A549 (cell line): ENCODE data around the gene PCBP4. TPM values are rescaled to one million over a fixed set of nuclear protein-coding genes. Genes with fewer than 3 reads are reported as not detected.
A peak's percentile ranks its signal among the peaks of the same experiment; 100 is the strongest.

Experiments used
- ATAC-seq, 2 experiments: fragments of 200-7000 bp in 1 of 2; fragments of >200 bp in 1 of 2; cut with Nextera tagmentation in 1 of 2; cut with Tn5 transposase in 1 of 2; 3 replicates each; pipeline versions ENCODE4 v1.8.0 to v1.9.1; 2018 to 2020; ENCODE audit warnings: mild to moderate bottlenecking in 1 of 2, moderate library complexity in 1 of 2
- CTCF ChIA-PET: fragments of 300-600 bp; sonication (Branson Sonifier 250); formaldehyde crosslinking; extraction: SDS; loops from one replicate; lab custom pipeline; 2021; ENCODE audit warnings: antibody characterized with exemption, inconsistent platforms; lab: Yijun Ruan, JAX
- POLR2A ChIA-PET: fragments of 350-600 bp; formaldehyde crosslinking; extraction: SDS; loops from one replicate; lab custom pipeline; 2021; ENCODE audit warnings: antibody characterized with exemption, inconsistent platforms; lab: Yijun Ruan, JAX
- DNase-seq, 2 experiments: peaks; one replicate each; pipeline versions ENCODE4 v3.0.0 to v3.0.0-alpha.2; 2011 to 2016; ENCODE audit warnings: low read depth in 1 of 2, low spot score in 1 of 2
- FAIRE-seq: peaks from 2 replicates; lab custom pipeline; 2011; peaks lifted over from hg19 to GRCh38; lab: Jason Lieb, UNC
- H3K27ac ChIP-seq, 2 experiments: fragments of >200 bp; sonication (Bioruptor Twin); formaldehyde crosslinking; 3 replicates each; pipeline ENCODE4 v1.5.1; 2016 to 2017
- H3K4me1 ChIP-seq: fragments of >200 bp; sonication (Bioruptor Twin); formaldehyde crosslinking; 3 replicates; pipeline ENCODE4 v1.6.1; 2016
- H3K4me2 ChIP-seq: fragments of >200 bp; sonication (Bioruptor Twin); formaldehyde crosslinking; 3 replicates; pipeline ENCODE4 v1.6.1; 2016
- H3K4me3 ChIP-seq: fragments of >200 bp; sonication (Bioruptor Twin); formaldehyde crosslinking; 3 replicates; pipeline ENCODE4 v1.5.1; 2016
- H3K9me3 ChIP-seq: fragments of >200 bp; sonication (Bioruptor Twin); formaldehyde crosslinking; 3 replicates; pipeline ENCODE4 v1.6.1; 2016
- BHLHE40 ChIP-seq: IDR thresholded peaks from 2 replicates; pipeline ENCODE4 v1.6.1; 2012; ENCODE audit warnings: low read depth, low read length, inconsistent platforms
- CBX2 ChIP-seq: fragments of 200-600 bp; sonication (generic); IDR thresholded peaks from 2 replicates; pipeline ENCODE4 v1.6.1; 2016; ENCODE audit warnings: low read depth, mild to moderate bottlenecking, borderline replicate concordance
- CEBPB ChIP-seq, 2 experiments: fragments of >200 bp in 1 of 2; sonication (Bioruptor Twin) in 1 of 2; formaldehyde crosslinking in 1 of 2; IDR thresholded peaks; 2 replicates each; pipeline ENCODE4 v1.6.1; 2012 to 2016
- CHD4 ChIP-seq: fragments of 200-600 bp; sonication (generic); IDR thresholded peaks from 2 replicates; pipeline ENCODE4 v1.6.1; 2016; ENCODE audit warnings: antibody characterized with exemption, mild to moderate bottlenecking, borderline replicate concordance
- ESRRA ChIP-seq: fragments of 150-350 bp; IDR thresholded peaks from 2 replicates; pipeline ENCODE4 v1.6.1; 2014; ENCODE audit warnings: mild to moderate bottlenecking, low read length, borderline replicate concordance
- FOSL2 ChIP-seq, 2 experiments: fragments of 450-650 bp in 1 of 2; fragments of >200 bp in 1 of 2; sonication (Bioruptor Twin) in 1 of 2; formaldehyde crosslinking; IDR thresholded peaks; 2 replicates each; pipeline versions ENCODE4 v1.5.0 to v1.6.1; 2016 to 2020; ENCODE audit warnings: mild to moderate bottlenecking in 1 of 2, moderate library complexity in 1 of 2
- FOXS1 ChIP-seq: fragments of 250-450 bp; sonication (Bioruptor Pico); IDR thresholded peaks from 2 replicates; pipeline ENCODE4 v1.5.0; 2020; ENCODE audit warnings: mild to moderate bottlenecking, moderate library complexity
- HDAC2 ChIP-seq: fragments of 200-600 bp; sonication (generic); IDR thresholded peaks from 2 replicates; pipeline ENCODE4 v1.6.1; 2016
- HES2 ChIP-seq: fragments of >200 bp; sonication (Bioruptor Twin); formaldehyde crosslinking; IDR thresholded peaks from 2 replicates; pipeline ENCODE4 v1.6.1; 2016
- HEYL ChIP-seq: fragments of 250-450 bp; sonication (Bioruptor Pico); IDR thresholded peaks from 2 replicates; pipeline ENCODE4 v1.8.0; 2021; ENCODE audit warnings: mild to moderate bottlenecking, moderate library complexity
- HOXA7 ChIP-seq: fragments of 250-450 bp; sonication (Bioruptor Pico); IDR thresholded peaks from 2 replicates; pipeline ENCODE4 v1.5.0; 2020; ENCODE audit warnings: mild to moderate bottlenecking, moderate library complexity
- JUN ChIP-seq, 2 experiments: fragments of >200 bp; sonication (Bioruptor Twin); formaldehyde crosslinking; IDR thresholded peaks; 2 replicates in 1 of 2; 3 replicates in 1 of 2; pipeline ENCODE4 v1.6.1; 2016 to 2017
- JUNB ChIP-seq: fragments of >200 bp; sonication (Bioruptor Twin); formaldehyde crosslinking; IDR thresholded peaks from 2 replicates; pipeline ENCODE4 v1.6.1; 2016
- KDM5A ChIP-seq: fragments of 200-600 bp; sonication (generic); IDR thresholded peaks from 2 replicates; pipeline ENCODE4 v1.6.1; 2016; ENCODE audit warnings: antibody characterized with exemption, mild to moderate bottlenecking
- NPAS2 ChIP-seq: fragments of 250-450 bp; sonication (Bioruptor Pico); IDR thresholded peaks from 2 replicates; pipeline ENCODE4 v1.8.0; 2022; ENCODE audit warnings: mild to moderate bottlenecking, moderate library complexity, borderline replicate concordance
- NR3C1 ChIP-seq: fragments of >200 bp; sonication (Bioruptor Twin); formaldehyde crosslinking; IDR thresholded peaks from 3 replicates; pipeline ENCODE4 v1.6.1; 2017
- POLR2AphosphoS2 ChIP-seq: conservative IDR thresholded peaks from 2 replicates; pipeline ENCODE4 v1.6.1; 2012; ENCODE audit warnings: low read length, improper control_type of control experiment, inconsistent platforms
- RARB ChIP-seq: fragments of 250-450 bp; sonication (Bioruptor Pico); IDR thresholded peaks from 2 replicates; pipeline ENCODE4 v1.8.0; 2021; ENCODE audit warnings: mild to moderate bottlenecking, moderate library complexity
- RCOR1 ChIP-seq: fragments of 150-350 bp; IDR thresholded peaks from 2 replicates; pipeline ENCODE4 v1.6.1; 2014; ENCODE audit warnings: antibody characterized with exemption, low read length, low read depth
- TFCP2L1 ChIP-seq: fragments of 250-450 bp; sonication (Bioruptor Pico); IDR thresholded peaks from 2 replicates; pipeline ENCODE4 v1.5.0; 2021; ENCODE audit warnings: mild to moderate bottlenecking
- USF2 ChIP-seq: fragments of 450-650 bp; IDR thresholded peaks from 2 replicates; pipeline ENCODE4 v1.6.1; 2014; ENCODE audit warnings: antibody characterized with exemption
- ZSCAN20 ChIP-seq: fragments of 250-450 bp; sonication (Bioruptor Pico); IDR thresholded peaks from 2 replicates; pipeline ENCODE4 v1.8.0; 2022; ENCODE audit warnings: mild to moderate bottlenecking, moderate library complexity
- WGBS: methylation state at CpG from one replicate; pipeline ENCODE4 v1.1.6; 2017; ENCODE audit errors: missing lambda C conversion rate; 5-methylcytosine and 5-hydroxymethylcytosine counted together
- polyA plus RNA-seq, 4 experiments: library from polyadenylated mRNA; depleted of rRNA in 3 of 4; stranded (reverse); fragments of >200 nt; fragmentation: RNase III in 1 of 4; extraction: RNeasy Plus Mini Kit Qiagen cat#74134 plus additional on column Dnase treatment in 1 of 4; gene quantifications; 2 replicates in 3 of 4; 3 replicates in 1 of 4; pipeline ENCODE4 v1.2.3, GENCODE V29; 2011 to 2017

The PCBP4 gene
- polyA plus RNA-seq, 2 of the 4 experiments (the other 2 are of a cell fraction): 8.6 to 10.9 TPM

- FAIRE-seq (no peak), ATAC-seq (no peak), DNase-seq (no peak)
- 79% methylated on average over 2 of the region's 2 CpGs for WGBS
- Histone ChIP-seq H3K4me3 (no peak overlapping the region), H3K9me3 (no peaks in the 10 kb centered on the region), H3K4me1 (peaks cover 9% of the 10 kb centered on the region; the same call in 1 of the 3 replicates), H3K4me2 (no peak overlapping the region), H3K27ac (no peak overlapping the region)
- ChIA-PET POLR2A (no interaction called here), CTCF (interaction anchor here (2.4 to 7.3 kb wide), 7 partner anchors 17 to 145 kb away, joined by 7 to 218 read pairs (median 36); partner anchors contain the start of genes DUSP7, PARP3 and RRP9)
- no peak for TF ChIP-seq TFCP2L1
- no peak for TF ChIP-seq CHD4
- TF ChIP-seq JUNB: no peak
- no peak for TF ChIP-seq ZSCAN20 (CRISPR knock-in tag)
- TF ChIP-seq USF2: no peak
- no peak for TF ChIP-seq POLR2AphosphoS2
- TF ChIP-seq NPAS2: no peak
- TF ChIP-seq NR3C1: no peak
- TF ChIP-seq BHLHE40: no peak
- TF ChIP-seq CBX2: no peak
- no peak for TF ChIP-seq FOSL2 (IDR thresholded peaks at IDR 0.05)
- TF ChIP-seq FOSL2 (CRISPR knock-in tag; IDR thresholded peaks at IDR 0.05): no peak
- no peak for TF ChIP-seq KDM5A
Measured at GRCh38 chr3:51999846-52000245, 32.6 kb upstream of the PCBP4 start.

- ATAC-seq (no peak), FAIRE-seq (no peak), DNase-seq (no peak)
- TF ChIP-seq HOXA7 (CRISPR knock-in tag) (no peak), JUN (IDR thresholded peaks at IDR 0.05) (no peak), ESRRA (no peak), RCOR1 (no peak), HDAC2 (no peak), RARB (CRISPR knock-in tag) (no peak), JUNB (no peak), POLR2AphosphoS2 (no peak), HES2 (no peak), HEYL (CRISPR knock-in tag) (no peak), NPAS2 (no peak), CEBPB (IDR thresholded peaks at IDR 0.05) (no peak), ZSCAN20 (CRISPR knock-in tag) (no peak), FOXS1 (CRISPR knock-in tag) (no peak)
- Histone ChIP-seq H3K4me2 (no peak overlapping the region), H3K4me1 (peaks cover 19% of the 10 kb centered on the region; the same call in 2 of the 3 replicates), H3K27ac (no peak overlapping the region), H3K9me3 (no peaks in the 10 kb centered on the region), H3K4me3 (no peak overlapping the region)
- WGBS: 77% methylated on average over 7 of the region's 7 CpGs
- POLR2A ChIA-PET: no interaction called here
- CTCF ChIA-PET: interaction anchor here (0.6 to 2.2 kb wide), 6 partner anchors 47 to 146 kb away, joined by 3 to 9 read pairs (median 6); partner anchors contain the start of gene DUSP7
Measured at GRCh38 chr3:51998774-51999173, 31.5 kb upstream of the PCBP4 start.

- DNase-seq (no peak), FAIRE-seq (no peak), ATAC-seq (no peak)
- WGBS: 42% methylated on average over 7 of the region's 7 CpGs
- CTCF ChIA-PET: interaction anchor here (0.6 to 2.2 kb wide), 6 partner anchors 48 to 147 kb away, joined by 3 to 9 read pairs (median 6); partner anchors contain the start of gene DUSP7
- Histone ChIP-seq H3K27ac (no peak overlapping the region), H3K4me3 (no peak overlapping the region), H3K4me2 (no peak overlapping the region)
- POLR2A ChIA-PET: no interaction called here
- TF ChIP-seq FOSL2 (IDR thresholded peaks at IDR 0.05) (no peak), FOSL2 (CRISPR knock-in tag; IDR thresholded peaks at IDR 0.05) (peak; percentile 43; the same call in 1 of the 2 replicates), TFCP2L1 (no peak)
- TF ChIP-seq, all 56 proteins: peak for 1
- no peaks in the 10 kb centered on the region for H3K9me3 ChIP-seq
- peaks cover 23% of the 10 kb centered on the region; the same call in 2 of the 3 replicates for H3K4me1 ChIP-seq
Measured at GRCh38 chr3:51997935-51998596, 30.8 kb upstream of the PCBP4 start.
